GM12878 (cell line): ENCODE measurements around the gene OPCML. TPM values are rescaled to one million over a fixed set of nuclear protein-coding genes. Genes with fewer than 3 reads are reported as not detected.

Source experiments
- ATAC-seq: fragments of 200-7000 bp; cut with Tn5 transposase; 3 replicates; pipeline ENCODE4 v1.9.1; 2020; ENCODE audit warnings: mild to moderate bottlenecking, moderate library complexity
- BruUV-seq: library from RNA; stranded (reverse); fragments of 400-500 nt; replicated peaks from 2 replicates; lab custom pipeline; 2021; lab: Mats Ljungman, UMichigan
- CTCF ChIA-PET: fragments of 300-600 bp; sonication (Branson Sonifier 250); formaldehyde crosslinking; extraction: SDS; loops from one replicate; lab custom pipeline; 2021; ENCODE audit warnings: inconsistent platforms; lab: Yijun Ruan, JAX
- POLR2A ChIA-PET: fragments of 350-600 bp; formaldehyde crosslinking; extraction: SDS; loops from one replicate; lab custom pipeline; 2021; ENCODE audit warnings: inconsistent platforms; lab: Charles Lee
- RAD21 ChIA-PET: fragments of 300-600 bp; sonication (Branson Sonifier 250); formaldehyde crosslinking; loops from one replicate; lab custom pipeline; 2023; ENCODE audit warnings: antibody characterized with exemption; ENCODE audit not compliant: unreplicated experiment; lab: Charles Lee
- SMC1A ChIA-PET: fragments of 300-600 bp; sonication (Branson Sonifier 250); formaldehyde crosslinking; loops from one replicate; lab custom pipeline; 2023; ENCODE audit not compliant: unreplicated experiment, uncharacterized antibody; lab: Charles Lee
- DNase-seq: peaks from one replicate; pipeline ENCODE4 v3.0.0-alpha.2; 2011; ENCODE audit warnings: low read depth, low spot score
- FAIRE-seq: peaks from 3 replicates; lab custom pipeline; 2011; peaks lifted over from hg19 to GRCh38; lab: Jason Lieb, UNC
- H2AFZ ChIP-seq: 2 replicates; pipeline ENCODE4 v1.6.0; 2011; ENCODE audit warnings: low read depth, low read length, control low read depth; ENCODE audit not compliant: control insufficient read depth
- H3K27ac ChIP-seq: 2 replicates; pipeline ENCODE4 v1.5.1; 2011; ENCODE audit warnings: control low read depth; ENCODE audit not compliant: control insufficient read depth, insufficient read depth
- H3K27me3 ChIP-seq, 2 experiments: replicated peaks in 1 of 2; 2 replicates each; pipeline versions ENCODE4 v1.6.0 to v1.6.1; 2011; ENCODE audit warnings: low read length in 1 of 2; ENCODE audit not compliant: control insufficient read depth in 2 of 2, insufficient read depth in 2 of 2
- H3K36me3 ChIP-seq, 2 experiments: 2 replicates each; pipeline ENCODE4 v1.5.1; 2011; ENCODE audit warnings: low read length in 1 of 2; ENCODE audit not compliant: control insufficient read depth in 2 of 2, insufficient read depth in 2 of 2
- H3K4me1 ChIP-seq: 2 replicates; pipeline ENCODE4 v1.6.1; 2011; ENCODE audit warnings: mild to moderate bottlenecking, low read length, moderate library complexity, mixed read lengths; ENCODE audit not compliant: control insufficient read depth, insufficient read depth
- H3K4me2 ChIP-seq: 2 replicates; pipeline ENCODE4 v1.6.0; 2011; ENCODE audit warnings: control low read depth; ENCODE audit not compliant: control insufficient read depth, insufficient read depth
- H3K4me3 ChIP-seq: fragments of 200-600 bp; sonication (generic); 2 replicates; pipeline ENCODE4 v1.5.1; 2016
- H3K79me2 ChIP-seq: 2 replicates; pipeline ENCODE4 v1.6.0; 2011; ENCODE audit warnings: low read length; ENCODE audit not compliant: control insufficient read depth, insufficient read depth
- H3K9ac ChIP-seq: 2 replicates; pipeline ENCODE4 v1.8.0; 2011; ENCODE audit warnings: low read length, control low read depth, mixed read lengths; ENCODE audit not compliant: control insufficient read depth, insufficient read depth
- H3K9me3 ChIP-seq: replicated peaks from 3 replicates; pipeline ENCODE4 v1.5.1; 2011; ENCODE audit warnings: mild to moderate bottlenecking, low read length; ENCODE audit not compliant: control insufficient read depth, insufficient read depth
- H4K20me1 ChIP-seq: 2 replicates; pipeline ENCODE4 v1.6.0; 2011; ENCODE audit not compliant: control insufficient read depth, insufficient read depth
- BCLAF1 ChIP-seq: fragments of 450-650 bp; IDR thresholded peaks from 2 replicates; pipeline ENCODE4 v1.6.1; 2017; ENCODE audit warnings: antibody characterized with exemption, mild to moderate bottlenecking, moderate library complexity
- BHLHE40 ChIP-seq, 2 experiments: fragments of 450-650 bp in 1 of 2; IDR thresholded peaks; 2 replicates each; pipeline ENCODE4 v1.6.1; 2011 to 2017; ENCODE audit warnings: low read depth in 2 of 2, borderline replicate concordance in 1 of 2, improper control_type of control experiment in 1 of 2, low read length in 1 of 2, mild to moderate bottlenecking in 1 of 2
- GATAD2B ChIP-seq: fragments of 450-650 bp; conservative IDR thresholded peaks from 2 replicates; pipeline ENCODE4 v1.6.1; 2017; ENCODE audit warnings: low read depth, mild to moderate bottlenecking, moderate library complexity
- HDAC2 ChIP-seq: fragments of 200-600 bp; sonication (generic); IDR thresholded peaks from 2 replicates; pipeline ENCODE4 v1.6.1; 2017
- HDGF ChIP-seq: fragments of 450-650 bp; IDR thresholded peaks from 2 replicates; pipeline ENCODE4 v1.6.1; 2016; ENCODE audit warnings: antibody characterized with exemption
- MAX ChIP-seq: IDR thresholded peaks from 2 replicates; pipeline ENCODE4 v1.6.1; 2012; ENCODE audit warnings: low read depth, low read length, improper control_type of control experiment
- MTA2 ChIP-seq: fragments of 450-650 bp; IDR thresholded peaks from 2 replicates; pipeline ENCODE4 v1.6.1; 2016; ENCODE audit warnings: low read depth, mild to moderate bottlenecking, moderate library complexity
- PML ChIP-seq: IDR thresholded peaks from 2 replicates; pipeline ENCODE4 v1.6.1; 2012; ENCODE audit warnings: low read length, inconsistent platforms
- RAD51 ChIP-seq: fragments of 450-650 bp; IDR thresholded peaks from 2 replicates; pipeline ENCODE4 v1.6.1; 2016; ENCODE audit warnings: moderate library complexity, mild to moderate bottlenecking, inconsistent platforms
- RELA ChIP-seq: fragments of 450-650 bp; IDR thresholded peaks from 2 replicates; pipeline ENCODE4 v1.8.0; 2014; ENCODE audit warnings: borderline replicate concordance; ENCODE audit not compliant: partially characterized antibody
- SMAD1 ChIP-seq: fragments of 450-650 bp; IDR thresholded peaks from 2 replicates; pipeline ENCODE4 v1.6.1; 2018; ENCODE audit warnings: mild to moderate bottlenecking, low read depth; ENCODE audit not compliant: partially characterized antibody
- TARDBP ChIP-seq: IDR thresholded peaks from 2 replicates; pipeline ENCODE4 v1.6.1; 2016; ENCODE audit warnings: borderline replicate concordance
- TCF3 ChIP-seq: IDR thresholded peaks from 2 replicates; pipeline ENCODE4 v1.6.1; 2012; ENCODE audit warnings: low read depth, mild to moderate bottlenecking, low read length, borderline replicate concordance; ENCODE audit not compliant: insufficient read depth
- ZBTB33 ChIP-seq: fragments of 450-650 bp; IDR thresholded peaks from 2 replicates; pipeline ENCODE4 v1.6.1; 2017; ENCODE audit warnings: mild to moderate bottlenecking
- WGBS: methylation state at CpG from one replicate; pipeline ENCODE4 v1.1.6; 2016; ENCODE audit warnings: low lambda C conversion rate; ENCODE audit not compliant: insufficient replicate concordance, insufficient coverage; ENCODE audit errors: missing lambda C conversion rate; 5-methylcytosine and 5-hydroxymethylcytosine counted together
- in situ Hi-C: fragments of 300-500 bp; cut with MboI; formaldehyde crosslinking; loops from 9 replicates; pipeline ENCODE4 v1.14.3; 2018; ENCODE audit warnings: mixed read lengths
- intact Hi-C: fragments of 100-400 bp; cut with micrococcal nuclease; formaldehyde crosslinking; loops from one replicate; pipeline ENCODE4 v1.14.2; 2022; ENCODE audit not compliant: unreplicated experiment
- polyA plus RNA-seq, 11 experiments: library from polyadenylated mRNA; depleted of rRNA in 4 of 11; unstranded in 6 of 11; stranded (reverse) in 5 of 11; fragments of >200 nt; fragmentation: Nextera tagmentation in 4 of 11; fragmentation: Illumina TruSeq in 1 of 11; extraction: Ambion mirVana in 4 of 11; extraction: Trizol in 1 of 11; gene quantifications; 1 replicate in 1 of 11; 2 replicates in 10 of 11; pipeline versions ENCODE4 v1.2.1 to v1.2.3, GENCODE V29; 2011 to 2016; ENCODE audit warnings: inconsistent platforms in 2 of 11, missing spikeins in 2 of 11, low read depth in 1 of 11
- total RNA-seq, 4 experiments: library from RNA; depleted of rRNA in 3 of 4; stranded (reverse); fragments of >200 nt in 3 of 4; fragmentation: Illumina TruSeq in 1 of 4; extraction: Trizol in 1 of 4; gene quantifications; 2 replicates each; pipeline versions ENCODE4 v1.2.1 to v1.2.3, GENCODE V29; 2013 to 2021

The OPCML gene
- total and polyA plus RNA-seq, 10 of the 15 experiments (the other 5 are each of a cell fraction or from before 2014, with no cell fraction given): 0.84 TPM; not detected in 9

- no peak for TF ChIP-seq BCLAF1
- TF ChIP-seq PML: no peak
- TF ChIP-seq GATAD2B: no peak
- TF ChIP-seq HDAC2: no peak
- TF ChIP-seq TCF3: 0 out of 2 replicates have a peak, but pooled peaks have one; percentile 44
- TF ChIP-seq TARDBP: 0 out of 2 replicates have a peak, but pooled peaks have one; percentile 14
Measured at GRCh38 chr11:132402071-132402684, 1130.1 kb downstream of the OPCML start (continued).

- no peak for ATAC-seq
- FAIRE-seq: no peak
- BruUV-seq: no TSS peak
Measured at GRCh38 chr11:132396318-132396717, 1136.0 kb downstream of the OPCML start.

More at GRCh38 chr11:132396318-132396717, 1136.0 kb downstream of the OPCML start:
- TF ChIP-seq SMAD1 (no peak), RELA (no peak), MTA2 (no peak), HDGF (no peak), RAD51 (no peak), MAX (no peak), BHLHE40 (IDR thresholded peaks at IDR 0.05; ENCODE audit: borderline replicate concordance in 1 of 2, low read depth in 2 of 2, low read length in 1 of 2) (no peak), ZBTB33 (no peak)
- H3K9me3 ChIP-seq: no peaks in the 10 kb centered on the region
- H3K4me1 ChIP-seq: no peaks in the 10 kb centered on the region
- ChIA-PET POLR2A (no interaction called here), RAD21 (no interaction called here), CTCF (no interaction called here), SMC1A (no interaction called here)
- no peak overlapping the region for H2AFZ ChIP-seq
- H3K4me2 ChIP-seq: no peak overlapping the region
- no peaks in the 10 kb centered on the region for H3K79me2 ChIP-seq
- no peak for DNase-seq
- H3K27me3 ChIP-seq: no peaks in the 10 kb centered on the region
- in situ Hi-C loops: loop anchor here (10.0 kb wide), 1 partner anchor 122 kb away; no protein-coding TSS in a partner anchor
- no peak overlapping the region for H3K27ac ChIP-seq
- no peaks in the 10 kb centered on the region for H4K20me1 ChIP-seq
- no peak overlapping the region for H3K4me3 ChIP-seq
- WGBS: 64% methylated on average over 4 of the region's 4 CpGs
- no peaks in the 10 kb centered on the region for H3K36me3 ChIP-seq
- intact Hi-C loops: no loop called here
- H3K9ac ChIP-seq: no peak overlapping the region
